Activated naive CD4-positive, alpha-beta T cell treated with anti-CD3 and anti-CD28 coated beads, Interleukin-2, amount 50 U/mL, for 16 hours (primary cell): ENCODE measurements around the gene PEX10.
"Not testable (repeated sequence)": the region's sequence is repeated elsewhere in the genome, so short reads cannot be mapped to it uniquely, and the experiment has no call there.

ENCODE experiments used
- DNase-seq: peaks from one replicate; pipeline ENCODE4 v3.0.0-alpha.2; 2020

The PEX10 gene

DNA sequence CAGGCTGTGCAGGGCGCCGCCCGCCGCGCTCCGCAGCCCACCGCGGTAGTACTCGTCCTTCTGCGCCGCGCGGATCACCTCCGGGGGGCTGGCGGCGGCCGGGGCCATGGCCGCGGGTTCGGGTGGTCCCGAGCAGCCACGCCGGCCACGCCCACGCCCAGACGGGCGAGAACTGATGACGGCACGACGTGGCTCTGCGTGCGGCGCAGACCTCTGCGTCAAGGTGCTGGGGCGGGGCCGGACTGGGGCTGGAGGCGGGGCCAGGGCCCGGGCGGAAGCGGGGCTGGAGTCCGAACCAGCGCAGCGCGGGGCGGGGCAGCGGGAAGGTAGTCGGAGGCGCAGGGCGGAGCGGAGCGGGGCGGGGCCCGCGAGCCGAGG, at the start of gene PEX10:
Gene PEX10 (minus strand): TSS at position 170 of the 378 bp plus-strand sequence. CDS start 62 bp downstream, at position 108.
- peak; percentile 100 for DNase-seq

- no peak for DNase-seq
Measured at GRCh38 chr1:2460996-2461751, 48.8 kb upstream of the PEX10 start.

- no peak for DNase-seq
Measured at GRCh38 chr1:2460203-2460602, 47.8 kb upstream of the PEX10 start.

DNA sequence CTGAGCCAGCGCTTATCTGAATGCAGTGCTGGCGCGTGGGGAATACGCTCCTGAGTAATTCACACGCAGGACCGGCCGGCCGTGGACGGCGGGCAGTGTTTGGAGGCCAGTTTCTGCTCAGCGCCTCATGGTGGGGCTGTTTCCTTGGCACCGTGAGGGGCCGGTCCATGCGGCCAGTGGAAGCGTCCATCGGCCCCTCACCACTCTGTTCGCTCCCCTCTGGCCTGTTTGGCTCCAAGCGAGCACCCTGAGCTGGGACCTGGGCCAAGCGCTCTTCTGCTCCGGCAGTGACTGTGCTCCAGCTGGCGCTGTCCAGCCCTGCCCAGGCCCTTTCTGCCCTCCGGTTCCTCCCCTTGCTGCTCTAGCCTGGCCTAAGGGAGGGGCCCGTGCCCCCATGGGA, 47.4 kb upstream of the PEX10 start:
- no peak for DNase-seq

- not testable (repeated sequence) for DNase-seq
Measured at GRCh38 chr1:2459102-2459753, 46.9 kb upstream of the PEX10 start.

GRCh38 chr1:2458687-2459086, 46.3 kb upstream of the PEX10 start:
- no peak for DNase-seq

DNA sequence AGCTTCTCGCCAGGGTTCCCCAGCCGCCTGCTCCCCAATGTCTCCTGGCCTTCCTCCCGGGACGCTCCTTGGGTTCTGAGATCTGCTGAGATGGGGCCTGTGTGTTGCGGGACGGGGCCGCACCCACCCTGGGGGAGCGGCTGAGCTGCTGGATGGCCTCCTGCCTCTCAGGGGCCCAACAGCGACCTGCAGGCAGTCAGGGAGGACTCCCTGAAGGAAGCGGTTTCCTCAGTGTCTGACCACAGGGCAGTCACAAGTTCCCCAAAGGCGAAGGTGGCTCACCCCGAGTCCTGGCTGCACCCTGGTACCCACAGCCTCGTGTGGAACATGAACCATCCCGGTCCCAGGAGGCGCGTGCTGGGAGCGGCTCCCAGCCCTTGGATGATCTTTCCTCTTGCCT, 45.1 kb upstream of the PEX10 start:
- no peak for DNase-seq

DNA sequence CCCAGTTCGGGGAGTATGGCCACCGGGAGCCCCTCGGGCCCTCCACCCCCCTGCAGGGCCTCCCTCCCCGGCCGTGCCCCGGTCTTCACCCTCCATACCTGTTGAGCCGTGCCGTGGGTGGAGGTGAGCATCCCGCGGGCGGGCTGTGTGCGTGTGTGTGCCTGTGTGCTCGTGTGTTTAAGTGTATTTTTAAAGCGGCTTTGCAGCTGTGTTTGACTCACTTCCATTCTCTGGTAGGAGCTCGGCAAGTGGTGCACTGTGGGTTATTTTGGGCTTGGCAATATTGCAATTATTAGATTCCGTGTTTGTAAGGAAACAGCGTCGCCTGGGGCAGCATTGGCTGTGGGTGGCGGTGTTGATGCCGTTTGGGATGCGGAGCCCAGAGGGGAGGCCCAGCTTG, 43.4 kb upstream of the PEX10 start:
- DNase-seq = no peak

- DNase-seq = no peak
Measured at GRCh38 chr1:2454227-2454626, 41.9 kb upstream of the PEX10 start.

DNA sequence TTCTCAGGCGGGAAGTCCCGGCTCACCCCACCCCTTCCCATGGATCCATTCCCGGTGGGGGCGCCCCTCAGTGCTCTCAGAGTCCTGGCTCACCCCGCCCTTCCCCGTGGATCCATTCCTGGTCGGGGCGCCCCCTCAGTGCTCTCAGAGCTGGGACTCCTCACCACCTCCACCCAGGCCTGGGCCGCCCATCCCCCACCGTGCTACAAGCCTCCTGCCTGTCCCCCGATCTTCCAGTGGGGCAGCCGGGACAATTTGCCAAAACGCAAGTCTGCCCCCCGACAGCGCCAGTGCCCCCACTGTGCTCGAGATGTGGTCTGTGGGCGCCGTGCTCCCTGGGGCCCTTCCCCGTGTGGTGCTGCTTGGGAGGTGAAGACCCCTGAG, 40.6 kb upstream of the PEX10 start:
- DNase-seq = no peak

- no peak for DNase-seq
Measured at GRCh38 chr1:2452201-2452931, 40.0 kb upstream of the PEX10 start.

- DNase-seq = no peak
Measured at GRCh38 chr1:2451741-2452140, 39.4 kb upstream of the PEX10 start.

DNA sequence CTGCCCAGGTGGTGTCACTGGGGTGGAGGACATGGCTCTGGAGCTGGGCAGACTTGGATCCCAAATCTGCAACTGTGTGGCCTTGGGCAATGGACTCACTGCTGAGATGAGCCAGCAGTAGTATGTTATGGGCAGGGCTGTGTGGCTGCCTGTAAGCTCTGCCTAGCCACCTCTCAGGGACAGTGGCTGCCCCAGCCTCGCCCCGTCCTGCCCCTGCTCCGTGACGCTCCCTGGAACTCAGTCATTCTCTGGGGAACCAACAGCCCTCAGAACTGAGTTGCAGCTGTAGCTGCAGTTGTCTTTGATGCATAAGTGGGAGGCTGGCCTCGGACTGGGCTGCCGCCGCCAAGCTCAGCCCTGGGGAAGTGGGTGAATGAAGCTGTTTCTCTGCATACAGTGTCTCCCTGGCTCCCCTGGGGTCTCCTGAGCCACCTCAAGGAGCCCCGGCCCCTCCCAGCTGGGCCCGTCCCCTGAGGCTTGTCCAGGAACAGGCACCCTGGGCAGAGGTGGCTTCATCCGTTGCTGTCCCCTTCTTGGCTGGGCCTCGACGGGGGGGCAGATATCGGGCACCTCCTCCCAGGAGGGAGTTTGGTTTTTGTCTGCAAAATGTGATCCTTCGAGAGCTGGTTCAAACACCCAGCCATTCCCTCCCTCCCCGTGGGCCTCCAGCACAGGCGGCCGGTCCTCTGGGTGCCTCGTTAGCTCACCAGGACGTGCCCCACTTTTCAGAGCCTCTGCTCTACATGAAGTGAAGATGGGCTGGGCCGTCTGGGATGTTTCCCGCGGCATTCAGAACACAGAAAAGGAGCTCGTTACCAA, 37.5 kb upstream of the PEX10 start:
- no peak for DNase-seq

- DNase-seq = no peak
Measured at GRCh38 chr1:2448098-2448445, 35.7 kb upstream of the PEX10 start.

GRCh38 chr1:2447276-2448097, 35.1 kb upstream of the PEX10 start:
- DNase-seq = no peak

GRCh38 chr1:2446861-2447260, 34.5 kb upstream of the PEX10 start:
- DNase-seq = no peak

DNA sequence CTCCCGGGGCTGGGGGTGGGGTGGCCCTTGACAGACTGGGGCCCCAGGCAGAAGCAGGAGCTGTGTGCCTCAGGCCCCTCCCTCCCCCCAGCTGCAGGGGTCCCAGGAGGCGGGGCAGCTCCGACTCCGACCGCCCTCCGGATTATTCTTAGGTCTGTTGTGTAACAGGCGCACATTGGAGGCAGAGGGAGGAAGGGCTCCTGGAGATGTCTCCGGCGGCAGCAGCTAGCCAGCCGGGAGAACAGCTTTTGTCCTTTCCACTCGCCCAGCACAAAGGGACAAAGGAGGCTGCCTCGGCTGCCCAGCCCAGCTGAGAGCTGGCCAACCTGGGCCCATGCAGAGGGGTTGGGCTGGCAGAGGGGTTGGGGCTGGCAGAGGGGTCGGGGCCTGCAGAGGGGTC, 34.0 kb upstream of the PEX10 start:
- no peak for DNase-seq

GRCh38 chr1:2445823-2446215, 33.5 kb upstream of the PEX10 start:
- no peak for DNase-seq

- no peak for DNase-seq
Measured at GRCh38 chr1:2445162-2445822, 32.9 kb upstream of the PEX10 start.

DNA sequence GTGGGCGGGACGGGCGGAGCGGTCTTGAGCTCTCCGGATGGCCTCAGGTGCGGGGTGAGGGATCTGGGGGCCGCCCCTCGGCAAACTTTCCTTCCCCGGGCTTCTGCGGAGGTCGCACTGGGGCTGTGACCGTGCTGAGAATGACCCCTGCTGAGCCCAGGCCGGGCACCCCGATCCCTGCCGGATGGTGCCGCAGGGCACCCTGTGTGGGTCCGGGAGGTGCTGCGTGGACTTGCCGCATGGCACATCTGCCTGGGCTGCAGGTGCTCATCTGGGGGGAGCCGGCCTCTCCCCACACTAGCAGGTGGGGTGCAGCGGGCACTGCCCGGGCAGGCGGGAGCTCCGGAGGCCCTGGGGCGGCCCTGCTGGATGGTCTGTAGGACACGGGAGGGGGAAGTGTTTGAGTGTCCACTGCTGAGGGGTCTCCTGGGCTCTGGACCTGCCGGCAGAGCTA, 31.8 kb upstream of the PEX10 start:
- DNase-seq = no peak

DNA sequence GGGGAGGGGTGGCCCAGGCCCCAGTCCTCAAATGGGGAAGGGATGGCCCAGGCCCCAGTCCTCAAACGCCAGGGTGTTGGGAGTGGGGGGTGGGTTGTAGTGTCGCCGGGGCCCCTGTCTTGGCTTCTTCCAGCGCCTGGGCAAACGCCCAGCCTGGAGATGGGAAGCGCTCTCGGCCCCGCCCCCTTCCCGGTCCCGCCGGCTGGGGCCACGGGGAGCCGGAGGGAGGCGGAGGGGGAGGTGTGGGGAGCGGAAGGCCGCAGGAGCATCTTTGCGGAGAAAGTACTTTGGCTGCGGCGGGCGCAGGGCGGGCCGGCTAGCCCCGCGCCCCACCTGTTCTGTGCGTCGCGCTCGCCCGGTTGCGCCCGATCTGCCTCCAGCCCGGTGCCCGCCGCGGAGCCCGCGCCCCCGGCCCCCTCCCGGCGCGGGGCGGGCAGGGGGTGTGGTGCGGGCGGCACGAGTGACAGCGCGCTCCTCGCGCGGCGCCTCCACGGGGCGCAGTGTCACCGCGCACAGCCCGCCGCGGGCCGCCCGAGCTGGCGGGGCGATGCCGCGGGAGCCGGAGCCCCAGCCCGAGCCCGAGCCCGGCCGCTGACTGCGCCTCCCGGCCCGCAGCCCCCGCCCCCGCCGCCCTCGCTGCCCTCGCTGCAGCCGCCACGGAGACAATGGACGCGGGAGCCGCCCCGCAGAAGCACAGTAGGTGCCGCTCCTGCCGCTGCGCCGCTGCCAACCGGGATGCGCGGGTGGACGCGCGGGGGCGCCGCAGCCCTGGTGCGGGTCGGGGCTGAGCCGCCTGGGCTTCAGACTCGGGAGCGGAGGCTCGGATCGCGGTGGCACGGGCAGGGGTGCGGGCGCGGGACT, 31.1 kb upstream of the PEX10 start:
- peak; percentile 27 for DNase-seq
